DMS153 treated with DMSO at 0.1 percent for 48 hours (cell line): Measurements from ENCODE around the gene PPP6C.

ENCODE experiments used
- DNase-seq: peaks from one replicate; lab custom pipeline; 2025; ENCODE audit not compliant: unreplicated experiment; lab: John Stamatoyannopoulos, UW

PPP6C gene

GRCh38 chr9:125099816-125100215 lies 89.8 kb downstream of the PPP6C start:
- DNase-seq = peak; percentile 7
